A673 (cell line): ENCODE data around the gene TBX21. TPM values are rescaled to one million over a fixed set of nuclear protein-coding genes. Genes with fewer than 3 reads are reported as not detected.

Experiments used
- BruUV-seq: library from RNA; stranded (reverse); fragments of 400-500 nt; replicated peaks from 2 replicates; lab custom pipeline; 2021; lab: Mats Ljungman, UMichigan
- CTCF ChIA-PET: fragments of 300-600 bp; sonication (Branson Sonifier 250); formaldehyde crosslinking; loops from one replicate; lab custom pipeline; 2022; ENCODE audit warnings: antibody characterized with exemption; lab: Charles Lee
- POLR2A ChIA-PET: fragments of 300-600 bp; sonication (Branson Sonifier 250); formaldehyde crosslinking; loops from one replicate; lab custom pipeline; 2022; ENCODE audit warnings: antibody characterized with exemption; ENCODE audit not compliant: low non-redundant PET; lab: Charles Lee
- DNase-seq: peaks from one replicate; pipeline ENCODE4 v3.0.0-alpha.2; 2015; ENCODE audit warnings: low spot score
- H3K27ac ChIP-seq: fragments of 200-600 bp; sonication (generic); 2 replicates; pipeline ENCODE4 v1.5.1; 2016; ENCODE audit warnings: mixed run types, low read depth, mild to moderate bottlenecking, mixed read lengths, antibody characterized with exemption, low read length; ENCODE audit not compliant: poor library complexity, severe bottlenecking
- H3K27me3 ChIP-seq: fragments of 200-600 bp; sonication (generic); replicated peaks from 2 replicates; pipeline ENCODE4 v1.6.1; 2017; ENCODE audit warnings: mixed run types, low read depth, mild to moderate bottlenecking, mixed read lengths, antibody characterized with exemption, low read length; ENCODE audit not compliant: insufficient read depth, poor library complexity
- H3K36me3 ChIP-seq: fragments of 200-600 bp; sonication (generic); 2 replicates; pipeline ENCODE4 v1.6.1; 2016; ENCODE audit warnings: mixed run types, mild to moderate bottlenecking, mixed read lengths, antibody characterized with exemption, low read length; ENCODE audit not compliant: insufficient read depth, poor library complexity, severe bottlenecking
- H3K4me1 ChIP-seq: fragments of 200-600 bp; sonication (generic); 2 replicates; pipeline ENCODE4 v1.6.1; 2017; ENCODE audit warnings: mixed run types, mild to moderate bottlenecking, mixed read lengths, antibody characterized with exemption, low read length; ENCODE audit not compliant: insufficient read depth, poor library complexity, severe bottlenecking
- H3K4me3 ChIP-seq: fragments of 200-600 bp; sonication (generic); 2 replicates; pipeline ENCODE4 v1.5.1; 2016; ENCODE audit warnings: low read depth, mixed run types, mild to moderate bottlenecking, mixed read lengths, low read length; ENCODE audit not compliant: poor library complexity, severe bottlenecking
- H3K9me3 ChIP-seq: fragments of 200-600 bp; sonication (generic); 2 replicates; pipeline ENCODE4 v1.6.1; 2016; ENCODE audit warnings: mixed run types, low read depth, mild to moderate bottlenecking, mixed read lengths, antibody characterized with exemption, low read length; ENCODE audit not compliant: poor library complexity, severe bottlenecking
- CTCF ChIP-seq: fragments of 300-800, 200-600 bp; sonication (generic); conservative IDR thresholded peaks from 2 replicates; pipeline ENCODE4 v1.5.1; 2017; ENCODE audit warnings: low read depth, mild to moderate bottlenecking, antibody characterized with exemption, low read length, moderate library complexity, mixed read lengths
- EZH2 ChIP-seq: fragments of 200-600 bp; sonication (generic); IDR thresholded peaks from 2 replicates; pipeline ENCODE4 v1.6.1; 2017; ENCODE audit warnings: borderline replicate concordance, low read depth, mild to moderate bottlenecking, mixed read lengths, antibody characterized with exemption, low read length; ENCODE audit not compliant: poor library complexity, severe bottlenecking
- intact Hi-C: fragments of 100-400 bp; cut with micrococcal nuclease; formaldehyde crosslinking; loops from one replicate; pipeline ENCODE4 v1.10.0; 2022; ENCODE audit not compliant: unreplicated experiment
- total RNA-seq: library from RNA; stranded (reverse); gene quantifications from 2 replicates; pipeline ENCODE4 v1.2.3, GENCODE V29; 2021

TBX21 gene
- total RNA-seq, 1 experiment from 2014 or later: not detected

GRCh38 chr17:47708312-47708863 is 24.6 kb upstream of the TBX21 start:
- H3K9me3 ChIP-seq: no peaks in the 10 kb centered on the region
- intact Hi-C loops: no loop called here
- no peaks in the 10 kb centered on the region for H3K27me3 ChIP-seq

GRCh38 chr17:47708864-47709541 is 24.0 kb upstream of the TBX21 start:
- Histone ChIP-seq H3K4me1 (peaks cover 10% of the 10 kb centered on the region), H3K27me3 (no peaks in the 10 kb centered on the region), H3K9me3 (no peaks in the 10 kb centered on the region), H3K36me3 (no peaks in the 10 kb centered on the region), H3K4me3 (no peak overlapping the region), H3K27ac (no peak overlapping the region)
- intact Hi-C loops: no loop called here
- no TSS peak for BruUV-seq
- CTCF ChIA-PET: no interaction called here
- POLR2A ChIA-PET: no interaction called here
- TF ChIP-seq CTCF (no peak), EZH2 (no peak)
- no peak for DNase-seq

More at GRCh38 chr17:47708312-47708863, 24.6 kb upstream of the TBX21 start:
- no peak for DNase-seq
- no peaks in the 10 kb centered on the region for H3K36me3 ChIP-seq
- H3K4me1 ChIP-seq: peaks cover 10% of the 10 kb centered on the region
- no peak for TF ChIP-seq CTCF
- no peak for TF ChIP-seq EZH2
- BruUV-seq: no TSS peak
- H3K4me3 ChIP-seq: no peak overlapping the region
- no peak overlapping the region for H3K27ac ChIP-seq
- ChIA-PET CTCF (no interaction called here), POLR2A (no interaction called here)

DNA sequence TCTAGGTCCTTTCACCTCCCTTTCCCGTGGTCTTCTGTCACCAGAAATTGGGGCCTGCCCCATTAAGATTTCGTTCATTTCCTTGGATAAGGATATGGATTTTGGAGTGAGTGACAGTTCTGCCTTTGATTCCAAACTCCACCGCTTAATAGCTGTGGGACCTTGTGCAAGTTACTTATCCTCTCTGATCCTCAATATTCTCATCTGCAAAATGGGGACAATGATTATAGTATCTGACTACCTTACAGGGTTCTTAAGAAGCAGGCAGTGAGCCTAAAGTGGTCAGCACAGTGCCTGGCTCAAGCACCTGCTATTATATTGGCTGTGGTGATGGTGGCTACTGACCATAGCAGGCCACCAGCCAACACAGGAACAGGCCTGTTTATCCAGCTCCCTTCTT is 23.4 kb upstream of the TBX21 start:
- Histone ChIP-seq H3K27ac (no peak overlapping the region), H3K9me3 (no peaks in the 10 kb centered on the region), H3K27me3 (no peaks in the 10 kb centered on the region), H3K4me1 (peaks cover 10% of the 10 kb centered on the region), H3K36me3 (no peaks in the 10 kb centered on the region), H3K4me3 (no peak overlapping the region)
- TF ChIP-seq EZH2 (no peak), CTCF (no peak)
- ChIA-PET POLR2A (no interaction called here), CTCF (no interaction called here)
- intact Hi-C loops: no loop called here
- BruUV-seq: no TSS peak
- no peak for DNase-seq
